ENCODE results near the gene NUP210.

DNA sequence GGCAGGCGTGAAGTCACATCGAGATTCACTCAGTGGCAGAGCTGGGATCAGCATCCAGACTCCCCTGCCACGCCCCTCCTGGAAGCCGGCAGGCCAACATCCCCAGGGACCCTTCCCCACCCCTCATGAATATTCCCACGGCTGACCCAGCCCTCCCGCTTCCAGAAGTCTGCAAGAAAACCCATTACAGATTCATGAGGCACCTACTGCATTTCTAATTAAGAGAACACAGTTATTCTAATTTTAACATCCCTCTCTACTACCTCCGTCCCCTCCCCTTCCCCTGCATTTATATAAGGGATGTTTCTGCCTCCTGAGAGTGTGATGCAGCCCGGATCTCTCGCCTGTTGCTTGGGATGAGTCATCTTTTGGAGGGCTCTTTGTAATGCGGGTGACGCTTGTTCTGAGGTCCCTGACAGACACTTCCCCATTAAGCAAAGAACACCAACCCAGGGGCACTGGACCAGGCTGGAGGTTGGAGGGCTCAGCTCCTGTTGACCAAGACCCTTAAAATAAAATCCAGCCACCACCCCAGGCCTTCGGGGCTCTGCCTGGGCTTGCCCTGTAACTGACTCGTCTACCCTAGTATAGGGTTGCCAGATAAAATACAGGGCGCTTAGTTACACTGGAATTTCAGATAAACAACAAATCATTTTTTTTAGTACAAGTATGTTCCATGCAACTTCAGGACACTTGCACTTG lies 118.7 kb downstream of the NUP210 start:
- TF ChIP-seq, protein P1, sequence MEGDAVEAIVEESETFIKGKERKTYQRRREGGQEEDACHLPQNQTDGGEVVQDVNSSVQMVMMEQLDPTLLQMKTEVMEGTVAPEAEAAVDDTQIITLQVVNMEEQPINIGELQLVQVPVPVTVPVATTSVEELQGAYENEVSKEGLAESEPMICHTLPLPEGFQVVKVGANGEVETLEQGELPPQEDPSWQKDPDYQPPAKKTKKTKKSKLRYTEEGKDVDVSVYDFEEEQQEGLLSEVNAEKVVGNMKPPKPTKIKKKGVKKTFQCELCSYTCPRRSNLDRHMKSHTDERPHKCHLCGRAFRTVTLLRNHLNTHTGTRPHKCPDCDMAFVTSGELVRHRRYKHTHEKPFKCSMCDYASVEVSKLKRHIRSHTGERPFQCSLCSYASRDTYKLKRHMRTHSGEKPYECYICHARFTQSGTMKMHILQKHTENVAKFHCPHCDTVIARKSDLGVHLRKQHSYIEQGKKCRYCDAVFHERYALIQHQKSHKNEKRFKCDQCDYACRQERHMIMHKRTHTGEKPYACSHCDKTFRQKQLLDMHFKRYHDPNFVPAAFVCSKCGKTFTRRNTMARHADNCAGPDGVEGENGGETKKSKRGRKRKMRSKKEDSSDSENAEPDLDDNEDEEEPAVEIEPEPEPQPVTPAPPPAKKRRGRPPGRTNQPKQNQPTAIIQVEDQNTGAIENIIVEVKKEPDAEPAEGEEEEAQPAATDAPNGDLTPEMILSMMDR (IDR thresholded peaks at IDR 0.05 in 4 of 5, conservative IDR thresholded peaks at IDR 0.05 in 1 of 5): no peak
- no peak for TF ChIP-seq POLR2A (IDR thresholded peaks at IDR 0.05)
